NCI-H345 (cell line): ENCODE results near the gene OR6S1.
"Not testable (repeated sequence)": the region's sequence is repeated elsewhere in the genome, so short reads cannot be mapped to it uniquely, and the experiment has no call there.

ENCODE experiments used
- DNase-seq: peaks from one replicate; lab custom pipeline; 2025; lab: John Stamatoyannopoulos, UW

OR6S1 gene

GRCh38 chr14:20631023-20631879 is 10.2 kb downstream of the OR6S1 start:
- no peak for DNase-seq

GRCh38 chr14:20630340-20631022 is 11.0 kb downstream of the OR6S1 start:
- DNase-seq = no peak

DNA sequence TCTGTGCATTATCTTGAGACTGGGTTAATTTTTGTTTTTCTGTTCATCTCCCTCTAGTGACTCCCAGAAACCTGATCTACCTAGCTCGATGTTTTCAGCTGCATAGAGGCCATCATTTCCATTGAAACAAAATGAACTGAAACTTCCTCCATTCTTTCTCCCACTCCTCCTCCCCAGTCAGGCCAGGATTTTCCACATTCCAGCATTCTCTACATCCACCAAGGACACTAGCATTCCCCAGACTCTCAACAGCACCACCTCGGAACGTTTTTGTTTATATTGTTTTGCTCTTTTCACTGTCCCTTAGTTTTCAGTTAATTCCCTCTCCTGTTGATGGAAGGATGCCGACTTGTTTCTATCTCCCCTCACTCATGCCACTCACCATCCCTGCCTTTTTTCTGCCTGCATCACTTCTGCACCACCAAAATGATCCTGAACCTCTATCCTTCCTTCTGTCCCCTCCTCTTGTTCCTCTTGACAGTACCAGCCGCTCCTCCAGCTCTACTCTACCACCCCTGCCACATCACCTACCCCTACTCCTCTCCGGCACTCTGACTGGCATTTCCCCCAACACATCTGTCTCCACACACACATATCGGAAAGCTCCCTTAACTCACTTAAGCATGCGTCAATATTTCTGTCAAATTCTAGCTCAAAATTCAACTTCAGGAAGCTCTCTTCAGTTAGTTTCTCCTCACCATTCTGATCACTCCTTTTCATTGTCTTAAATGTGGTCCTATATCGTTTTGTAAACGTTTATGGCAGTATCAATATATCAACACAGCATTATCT is 13.2 kb downstream of the OR6S1 start:
- DNase-seq = no peak

DNA sequence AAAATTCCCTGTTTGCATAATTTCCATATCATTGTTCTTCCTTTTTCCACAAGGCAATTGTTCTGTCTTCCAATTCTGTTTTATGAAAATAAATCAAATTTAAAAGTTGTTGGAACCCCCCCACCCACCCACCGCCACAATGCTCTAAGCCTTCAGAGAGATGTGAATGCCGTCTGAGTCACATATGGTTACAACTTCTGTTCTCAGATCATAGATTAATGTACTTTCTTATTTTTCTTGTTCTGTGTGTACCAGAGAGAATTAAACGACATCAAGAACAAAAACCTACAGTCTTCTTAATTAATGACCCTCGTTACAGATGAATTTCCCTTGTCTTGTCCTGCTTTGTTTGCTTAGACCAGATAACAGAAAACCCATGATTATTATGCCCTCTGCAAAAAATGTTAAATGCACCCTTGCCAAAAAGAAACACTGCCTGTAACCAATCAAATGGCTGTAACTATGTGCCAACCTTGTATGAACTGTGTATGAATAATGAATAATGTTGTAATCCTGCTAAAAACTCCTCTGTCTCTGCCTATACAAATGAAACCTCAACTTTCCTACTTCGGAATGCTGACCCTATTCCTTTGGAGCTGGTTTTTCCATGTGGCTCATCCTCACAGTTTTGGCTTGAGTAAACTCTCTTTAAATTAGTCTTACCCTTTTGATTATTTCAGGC is 14.0 kb downstream of the OR6S1 start:
- no peak for DNase-seq

DNA sequence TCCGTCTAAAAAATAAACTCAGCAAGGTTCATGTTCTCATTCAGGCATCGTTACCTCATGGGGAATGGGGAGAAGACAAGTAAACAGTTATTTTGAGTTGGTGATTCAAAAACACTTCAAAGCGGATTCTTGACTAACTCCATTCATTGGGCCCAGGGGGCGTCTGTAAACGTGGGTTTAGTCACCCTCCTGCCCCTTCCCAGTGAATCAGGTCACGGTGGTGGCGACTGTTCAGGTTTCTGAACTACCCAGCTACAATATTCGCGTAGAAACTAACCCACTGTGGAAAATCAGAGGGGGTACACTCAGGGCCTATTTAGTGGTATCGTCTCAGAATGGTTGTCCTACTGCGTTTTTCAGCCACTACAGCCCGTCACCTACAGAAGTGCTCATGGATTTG is 15.2 kb downstream of the OR6S1 start:
- no peak for DNase-seq

- no peak for DNase-seq
Measured at GRCh38 chr14:20624495-20625070, 16.9 kb downstream of the OR6S1 start.

GRCh38 chr14:20623798-20624197 is 17.7 kb downstream of the OR6S1 start:
- no peak for DNase-seq

- DNase-seq = no peak
Measured at GRCh38 chr14:20622816-20623291, 18.6 kb downstream of the OR6S1 start.

- DNase-seq = no peak
Measured at GRCh38 chr14:20620798-20621478, 20.6 kb downstream of the OR6S1 start.

- DNase-seq = not testable (repeated sequence)
Measured at GRCh38 chr14:20619688-20620087, 21.8 kb downstream of the OR6S1 start.

DNA sequence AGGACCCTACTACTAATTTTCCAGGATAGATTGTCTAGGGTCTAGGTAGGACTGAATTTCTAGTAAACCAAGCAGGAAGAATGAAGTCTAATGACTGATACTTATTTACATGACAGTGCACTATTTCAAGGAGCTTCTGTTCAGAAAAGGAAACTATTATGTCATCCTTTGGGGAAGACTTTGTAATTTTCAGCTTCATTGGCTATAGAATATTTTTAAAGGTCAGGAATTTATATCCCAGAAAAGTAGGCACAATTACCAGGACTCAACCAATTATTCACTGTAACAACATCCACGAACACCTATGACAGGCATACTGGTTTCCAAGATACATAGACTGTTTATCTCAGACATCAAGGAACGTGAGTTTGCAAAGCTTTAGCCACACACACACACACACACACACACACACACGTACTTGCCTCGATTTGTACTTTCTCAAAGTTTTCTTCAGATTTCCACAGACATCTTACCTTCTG is 23.2 kb downstream of the OR6S1 start:
- DNase-seq = no peak

DNA sequence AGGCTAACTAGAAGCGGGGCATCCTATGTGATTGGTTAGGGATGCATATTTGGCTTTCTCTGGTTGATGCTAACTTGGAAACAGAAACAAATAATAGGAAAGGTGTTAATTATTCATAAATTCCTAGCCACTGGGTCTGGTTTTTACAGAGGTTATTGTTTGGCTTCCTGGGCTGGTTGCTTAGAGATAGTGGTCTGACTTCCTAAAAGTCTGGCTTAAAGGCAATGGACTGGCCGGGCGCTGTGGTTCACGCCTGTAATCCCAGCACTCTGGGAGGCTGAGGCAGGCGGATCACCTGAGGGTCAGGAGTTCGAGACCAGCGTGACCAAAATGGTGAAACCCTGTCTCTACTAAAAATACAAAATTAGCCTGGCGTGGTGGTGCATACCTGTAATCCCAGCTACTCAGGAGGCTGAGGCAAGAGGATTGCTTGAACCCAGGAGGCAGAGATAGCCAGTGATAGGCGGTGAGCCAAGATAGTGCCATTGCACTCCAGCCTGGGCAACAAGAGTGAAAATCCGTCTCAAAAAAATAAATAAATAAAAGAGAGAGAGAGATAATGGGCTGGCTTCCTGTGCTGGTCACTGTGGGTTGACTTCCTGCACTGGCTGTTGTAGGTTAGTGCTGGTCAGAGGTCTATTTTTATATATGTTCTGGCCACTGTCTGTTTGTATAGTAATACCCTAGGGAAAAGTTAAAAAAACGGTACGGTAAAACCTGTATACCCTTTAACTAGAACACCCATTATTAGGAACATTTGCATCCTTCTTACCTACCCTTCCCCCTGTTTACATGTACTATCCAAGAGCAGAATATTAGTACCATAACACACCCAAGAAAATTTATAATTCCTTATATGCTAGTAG is 24.1 kb downstream of the OR6S1 start:
- DNase-seq = no peak

DNA sequence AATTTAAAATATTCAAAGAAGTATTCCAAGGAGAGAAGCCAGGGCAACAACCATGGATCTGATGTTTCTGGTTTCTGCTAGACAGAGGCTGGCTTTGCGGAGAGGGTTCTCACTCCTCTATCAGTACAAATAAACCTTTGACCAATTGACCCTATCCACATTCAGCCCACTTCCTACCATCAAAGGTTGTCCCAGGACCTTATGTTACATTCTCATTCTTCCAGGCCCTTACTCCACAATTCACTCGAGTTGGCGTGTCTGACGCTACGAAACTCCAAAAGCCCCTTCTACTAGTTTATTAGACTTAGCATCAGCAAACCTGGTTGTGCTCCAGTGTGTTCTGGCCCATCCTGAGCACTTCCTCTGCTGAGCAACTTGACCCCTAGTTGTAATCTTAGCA is 25.5 kb downstream of the OR6S1 start:
- no peak for DNase-seq

GRCh38 chr14:20614038-20614840 is 27.3 kb downstream of the OR6S1 start:
- DNase-seq = no peak

DNA sequence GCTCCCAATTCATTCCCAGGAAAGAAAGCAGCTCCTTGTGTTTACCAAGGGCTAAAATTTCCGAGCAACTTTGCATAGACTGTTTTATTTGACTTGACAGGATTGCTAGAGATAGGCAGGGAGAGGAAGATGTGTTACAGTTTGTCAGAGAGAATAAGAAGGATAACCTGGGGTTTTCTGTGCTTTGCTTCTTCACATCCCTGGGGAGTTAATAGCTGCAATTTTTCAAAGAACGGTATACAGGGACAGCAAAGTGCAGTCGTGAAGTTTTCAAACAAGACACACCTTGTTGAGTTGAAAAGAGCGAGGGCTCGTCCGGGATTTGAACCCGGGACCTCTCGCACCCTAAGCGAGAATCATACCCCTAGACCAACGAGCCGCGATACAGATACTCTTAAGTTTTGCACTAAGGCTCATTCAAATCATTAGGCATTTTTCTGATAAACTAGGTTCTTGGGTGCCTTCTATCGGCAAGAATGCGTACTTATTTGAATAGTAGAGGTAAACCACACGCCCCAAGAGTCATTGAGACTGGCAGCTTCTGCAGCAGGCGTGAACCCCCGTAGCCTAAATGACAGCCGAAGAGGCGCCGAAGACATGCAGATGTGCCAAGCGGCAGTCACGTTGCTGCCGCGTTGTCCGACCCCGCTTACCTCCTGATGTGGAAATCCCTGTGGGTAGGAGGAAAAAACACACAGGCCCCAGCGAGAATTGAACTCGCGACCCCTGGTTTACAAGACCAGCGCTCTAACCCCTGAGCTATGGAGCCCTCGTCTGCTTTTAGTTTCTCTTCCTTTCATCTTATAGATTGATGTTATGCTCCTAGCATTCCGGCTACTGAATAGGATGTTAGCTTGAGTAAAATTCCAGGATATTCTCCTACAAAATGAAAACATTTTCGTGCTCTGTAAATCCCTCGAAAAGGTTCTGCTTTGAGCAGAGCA is 28.1 kb downstream of the OR6S1 start:
- peak; percentile 83 for DNase-seq

DNA sequence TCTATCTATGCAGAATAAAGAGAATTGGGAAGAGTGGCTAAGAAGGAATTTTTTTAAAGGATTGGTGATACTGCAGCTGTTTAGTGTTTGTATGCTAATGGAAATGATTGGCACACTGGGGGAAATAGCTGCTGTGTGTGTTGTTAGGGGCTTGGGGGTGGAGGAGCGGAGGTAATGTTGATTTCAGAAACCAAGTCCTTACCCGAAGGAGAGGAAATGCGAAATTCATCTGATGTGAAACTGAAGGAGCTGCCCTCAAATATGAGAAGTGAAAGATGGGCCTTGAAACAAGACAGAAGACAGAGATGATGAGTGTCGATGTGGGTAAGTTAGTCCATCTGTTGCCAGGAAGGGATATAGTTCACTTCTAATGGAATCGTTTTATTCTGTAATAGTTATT is 29.1 kb downstream of the OR6S1 start:
- no peak for DNase-seq

GRCh38 chr14:20611277-20611676 is 30.2 kb downstream of the OR6S1 start:
- DNase-seq = no peak
